GM18907 (cell line): ENCODE data around the gene ARSH.
"Not testable (repeated sequence)": the region's sequence is repeated elsewhere in the genome, so short reads cannot be mapped to it uniquely, and the experiment has no call there.

Experiments
- ATAC-seq: cut with Tn5 transposase; IDR thresholded peaks from one replicate; pipeline ENCODE4 v1.9.1; 2021; ENCODE audit warnings: mild to moderate bottlenecking, moderate library complexity; ENCODE audit not compliant: unreplicated experiment

ARSH gene, protein sequence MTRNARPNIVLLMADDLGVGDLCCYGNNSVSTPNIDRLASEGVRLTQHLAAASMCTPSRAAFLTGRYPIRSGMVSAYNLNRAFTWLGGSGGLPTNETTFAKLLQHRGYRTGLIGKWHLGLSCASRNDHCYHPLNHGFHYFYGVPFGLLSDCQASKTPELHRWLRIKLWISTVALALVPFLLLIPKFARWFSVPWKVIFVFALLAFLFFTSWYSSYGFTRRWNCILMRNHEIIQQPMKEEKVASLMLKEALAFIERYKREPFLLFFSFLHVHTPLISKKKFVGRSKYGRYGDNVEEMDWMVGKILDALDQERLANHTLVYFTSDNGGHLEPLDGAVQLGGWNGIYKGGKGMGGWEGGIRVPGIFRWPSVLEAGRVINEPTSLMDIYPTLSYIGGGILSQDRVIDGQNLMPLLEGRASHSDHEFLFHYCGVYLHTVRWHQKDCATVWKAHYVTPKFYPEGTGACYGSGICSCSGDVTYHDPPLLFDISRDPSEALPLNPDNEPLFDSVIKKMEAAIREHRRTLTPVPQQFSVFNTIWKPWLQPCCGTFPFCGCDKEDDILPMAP

DNA sequence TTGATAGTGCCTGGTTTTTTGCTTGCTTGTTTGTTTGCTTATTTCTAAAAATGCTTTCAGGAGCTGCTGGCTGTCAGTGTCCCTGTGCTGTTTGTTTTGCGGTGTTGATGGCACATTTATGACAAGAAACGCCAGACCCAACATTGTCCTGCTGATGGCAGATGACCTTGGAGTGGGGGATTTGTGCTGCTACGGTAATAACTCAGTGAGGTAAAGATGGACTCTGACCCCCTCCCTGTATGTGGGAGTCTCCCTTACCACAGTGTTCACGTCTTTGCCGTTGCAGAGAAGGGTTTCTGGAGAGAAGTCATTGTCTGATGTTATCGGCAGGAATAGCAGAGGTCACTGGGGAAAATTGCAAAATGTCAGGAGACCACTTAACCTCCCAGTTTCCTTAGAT lies at the start of gene ARSH:
Gene ARSH (plus strand): TSS at position 52 of the 400 bp plus-strand sequence. CDS start 67 bp downstream, at position 119.
- ATAC-seq, result no peak

DNA sequence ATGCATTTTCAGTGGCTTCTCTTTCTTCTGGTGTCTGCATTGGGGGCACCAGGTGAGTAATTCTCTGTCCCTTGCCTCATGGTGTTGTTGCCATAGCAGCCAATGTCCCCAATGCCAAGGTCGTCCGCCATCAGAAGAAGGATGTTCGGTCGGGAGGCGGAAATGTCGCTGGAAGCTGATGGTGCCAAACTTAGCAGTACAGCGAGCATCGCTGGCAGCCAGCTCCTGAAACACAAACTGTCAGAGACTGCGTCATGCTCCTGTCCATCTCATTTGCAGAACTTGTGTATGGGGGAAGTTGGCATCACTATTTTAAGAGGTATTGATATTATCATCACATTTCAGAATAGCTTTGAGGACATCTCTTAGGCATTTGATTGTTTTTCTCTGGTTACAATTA lies 48.1 kb upstream of the ARSH start:
- ATAC-seq, result no peak

DNA sequence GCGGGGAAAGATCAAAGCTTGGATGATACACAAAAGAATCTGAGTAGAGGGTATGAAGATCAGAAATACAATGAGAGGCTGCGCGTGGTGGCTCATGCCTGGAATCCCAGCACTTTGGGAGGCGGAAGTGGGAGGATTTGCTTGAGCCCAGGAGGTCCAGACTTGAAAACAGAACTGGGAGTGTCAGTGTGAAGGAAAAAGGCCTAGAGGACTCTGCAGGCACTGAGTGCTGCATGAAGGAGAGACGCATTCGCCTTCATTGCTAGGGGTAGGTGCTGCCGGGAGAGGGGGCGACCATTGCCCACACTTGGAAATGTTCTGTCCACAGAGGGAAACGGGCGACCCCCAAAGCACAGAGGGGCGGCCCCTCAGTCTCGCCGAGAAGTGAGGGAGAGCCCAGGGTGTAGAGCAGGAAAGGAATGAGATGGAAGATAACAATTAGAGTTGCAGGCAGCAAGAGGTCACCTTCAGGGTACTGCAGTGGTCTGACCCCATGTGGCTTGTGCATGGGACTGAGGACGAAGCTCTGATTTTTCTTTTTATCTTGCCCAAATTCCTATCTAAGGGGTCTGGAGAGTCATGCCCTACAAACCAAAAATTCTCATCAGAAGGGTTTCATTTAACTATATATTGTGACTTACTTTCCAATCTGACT lies 45.4 kb upstream of the ARSH start:
- no peak for ATAC-seq

DNA sequence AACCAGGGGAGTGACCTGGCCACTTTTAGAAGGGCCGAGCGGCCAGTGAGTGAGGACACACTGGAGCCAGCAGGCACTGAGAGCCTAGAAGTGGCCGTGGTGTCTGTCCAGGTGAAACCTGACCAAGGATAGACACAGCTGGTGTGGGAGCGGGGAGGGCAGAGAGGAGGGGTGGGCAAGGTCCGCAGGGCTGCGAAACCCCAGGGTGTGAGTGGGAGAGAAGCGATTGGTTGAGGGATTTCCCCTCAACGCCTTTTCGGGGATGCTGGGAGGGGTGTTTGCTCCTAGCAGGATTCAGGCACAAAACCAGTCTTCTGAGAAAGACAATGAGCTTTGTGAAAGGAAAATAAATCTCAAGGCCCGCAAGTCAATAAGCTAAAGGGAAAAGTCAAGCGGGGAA lies 44.0 kb upstream of the ARSH start:
- ATAC-seq, result no peak

DNA sequence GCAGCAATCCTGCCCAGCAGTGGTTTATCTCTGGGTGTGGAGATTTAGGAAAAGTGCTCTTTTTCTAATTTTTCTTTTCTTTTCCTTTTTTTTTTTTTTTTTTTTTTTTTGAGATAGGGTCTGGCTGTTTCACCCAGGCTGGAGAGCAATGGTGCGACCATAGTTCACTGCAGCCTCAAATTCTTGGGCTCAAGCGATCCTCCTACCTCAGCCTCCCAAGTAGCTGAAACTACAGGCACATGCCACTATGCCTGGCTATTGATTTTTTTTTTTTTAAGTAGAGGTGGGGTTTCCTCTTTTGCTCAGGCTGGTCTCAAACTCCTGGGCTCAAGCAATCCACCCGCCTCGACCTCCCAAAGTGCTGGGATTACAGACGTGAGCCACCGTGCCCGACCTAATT lies 42.9 kb upstream of the ARSH start:
- not testable (repeated sequence) for ATAC-seq

DNA sequence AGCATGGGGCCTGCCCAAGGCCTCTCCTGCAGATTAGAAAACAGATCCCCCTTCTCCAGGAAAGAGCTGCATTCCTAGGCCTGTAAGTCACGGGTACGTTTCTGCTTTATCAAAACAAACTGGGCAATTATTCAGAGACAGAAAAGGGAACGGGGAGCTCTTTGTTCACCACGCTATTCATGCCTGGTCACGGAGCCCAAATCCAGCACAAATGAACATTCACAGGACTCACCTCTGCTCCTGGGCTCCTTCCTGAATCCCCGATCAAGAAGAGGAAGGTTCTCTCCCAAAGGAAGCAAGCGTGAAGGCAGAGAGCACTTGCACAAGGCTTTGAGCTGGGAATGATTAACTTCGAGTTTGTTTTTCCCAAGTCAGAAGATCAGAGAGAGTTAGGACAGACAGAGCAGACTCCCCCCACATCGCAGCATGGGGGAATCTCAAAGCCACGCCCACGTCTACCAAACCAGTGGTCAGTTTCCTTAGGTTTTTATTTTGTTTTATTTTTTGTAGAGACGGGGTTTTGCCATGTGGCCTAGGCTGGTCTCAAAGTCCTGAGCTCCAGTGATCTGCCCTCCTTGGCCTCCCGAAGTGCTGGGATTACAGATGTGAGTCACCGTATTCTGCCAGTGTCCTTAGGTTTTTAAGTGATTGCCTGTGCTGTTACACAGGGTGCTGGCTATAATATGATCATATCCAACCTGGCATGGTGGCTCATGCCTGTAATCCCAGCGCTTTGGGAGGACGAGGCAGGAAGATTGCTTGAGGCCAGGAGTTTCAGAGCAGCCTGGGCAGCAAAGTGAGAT lies 42.2 kb upstream of the ARSH start:
- ATAC-seq, result not testable (repeated sequence)

DNA sequence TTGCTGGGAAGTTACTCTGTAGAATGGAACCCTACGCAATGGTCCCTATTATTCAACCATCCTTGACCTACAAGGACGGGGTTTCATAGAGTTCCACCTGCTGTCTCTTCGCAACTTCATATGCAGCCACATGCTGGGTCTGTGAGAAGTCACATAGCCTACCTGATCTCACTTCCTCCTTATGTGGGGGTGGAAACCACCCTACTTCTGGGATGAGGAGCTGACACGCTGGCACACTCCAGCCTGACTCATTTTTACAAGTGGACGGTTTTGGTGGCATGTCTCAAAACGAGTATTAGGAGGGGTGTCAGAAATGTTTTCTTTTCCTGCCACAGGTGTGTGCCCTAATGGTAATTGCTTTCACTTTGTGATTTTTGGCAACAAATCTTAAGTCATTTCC lies 40.4 kb upstream of the ARSH start:
- peak; percentile 87 for ATAC-seq

DNA sequence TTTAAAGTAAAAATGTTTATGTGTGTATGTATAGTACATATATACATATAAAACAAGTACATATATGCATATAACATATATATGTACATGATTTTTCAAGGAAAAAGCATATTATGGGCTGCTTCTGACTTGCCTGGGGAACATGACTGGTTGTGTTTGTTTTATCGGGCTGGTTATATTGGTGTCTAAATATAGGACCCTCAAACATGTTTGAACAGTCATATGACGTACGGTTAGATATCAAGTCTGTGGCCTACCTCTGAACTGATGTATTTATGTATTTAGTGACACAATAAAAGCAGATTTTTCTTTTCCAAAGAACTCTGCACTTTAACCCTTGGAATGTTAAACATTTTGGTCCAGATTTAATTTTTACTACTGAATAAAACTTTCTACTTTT lies 39.3 kb upstream of the ARSH start:
- no peak for ATAC-seq

DNA sequence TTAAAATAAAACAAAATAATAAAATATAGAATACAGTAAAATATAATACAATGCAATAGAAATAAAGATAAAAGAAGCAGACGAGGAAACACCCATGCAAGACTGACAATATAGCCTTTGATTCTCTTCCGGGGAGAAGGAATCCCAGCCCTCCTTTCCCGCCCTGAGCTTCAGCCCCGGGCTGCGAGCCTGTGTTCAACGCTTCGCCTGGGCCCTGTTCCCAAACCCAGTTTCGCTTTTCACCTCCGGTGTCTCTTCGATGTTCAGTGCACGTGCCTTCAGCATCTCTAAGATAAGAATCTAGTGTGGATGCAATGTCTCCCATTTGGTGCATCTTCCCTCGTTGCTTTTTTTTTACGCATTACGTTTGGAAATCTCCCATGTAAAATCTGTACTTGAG lies 38.8 kb upstream of the ARSH start:
- ATAC-seq, result no peak

DNA sequence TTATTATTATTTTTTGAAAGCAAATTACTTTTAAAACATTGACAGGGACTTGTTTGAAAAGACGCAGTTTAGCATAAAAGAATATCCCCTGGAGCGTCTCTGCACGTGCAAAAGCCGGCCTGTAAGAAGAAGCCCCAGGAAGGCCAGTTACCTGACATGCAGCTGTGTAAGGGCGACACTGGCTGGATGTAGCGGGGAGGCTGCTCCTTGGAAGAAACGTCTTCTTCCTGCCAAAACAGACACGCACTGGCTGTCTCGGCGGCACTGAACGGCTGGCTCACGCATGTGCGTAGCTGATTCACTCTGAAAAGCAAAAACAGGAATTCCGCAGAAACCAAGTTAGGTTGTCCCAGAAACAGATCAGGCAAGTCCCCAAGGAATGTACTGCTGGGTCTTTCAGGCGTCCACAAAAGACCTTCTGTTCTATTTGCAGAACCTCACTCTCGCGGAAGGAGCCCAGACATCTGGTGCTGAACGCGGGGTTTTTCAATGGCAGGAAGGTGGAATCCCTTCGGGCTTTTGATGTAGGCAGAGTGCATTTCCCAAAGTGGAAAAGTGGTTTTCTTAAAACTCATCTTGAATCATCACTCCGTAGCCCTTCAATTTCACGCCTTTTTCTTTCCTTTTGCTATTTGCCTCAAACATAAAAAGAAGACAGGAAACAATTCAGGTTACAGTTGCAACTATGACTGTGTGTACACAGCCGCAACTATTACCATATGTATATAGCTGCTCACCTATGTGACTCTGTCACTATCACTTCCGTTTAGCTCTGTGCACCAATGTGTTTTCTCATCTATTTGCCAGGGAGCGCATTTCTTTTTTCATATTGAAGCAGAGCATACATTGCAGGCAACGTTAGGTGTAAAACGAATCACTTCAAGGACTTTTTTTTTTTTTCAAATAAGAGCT lies 38.1 kb upstream of the ARSH start:
- ATAC-seq, result peak; percentile 43

DNA sequence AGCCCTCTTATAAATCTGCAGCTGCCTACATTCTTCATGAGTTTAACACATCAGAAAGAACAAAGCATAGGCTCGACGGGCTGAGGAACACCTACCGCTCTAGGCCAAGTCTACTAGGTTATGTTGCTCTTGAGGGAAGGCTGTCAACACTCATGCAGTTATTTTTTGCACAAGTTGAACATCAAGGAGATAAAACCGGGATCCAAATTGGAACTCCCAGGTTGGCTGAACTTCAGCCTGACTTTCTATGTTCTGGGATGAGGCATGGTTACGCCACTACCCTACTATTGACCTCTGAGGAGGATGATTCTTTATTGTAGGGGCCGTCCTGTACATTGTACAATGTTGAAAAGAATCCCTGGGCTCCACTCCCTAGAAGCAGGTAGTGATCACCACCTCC lies 37.3 kb upstream of the ARSH start:
- no peak for ATAC-seq

DNA sequence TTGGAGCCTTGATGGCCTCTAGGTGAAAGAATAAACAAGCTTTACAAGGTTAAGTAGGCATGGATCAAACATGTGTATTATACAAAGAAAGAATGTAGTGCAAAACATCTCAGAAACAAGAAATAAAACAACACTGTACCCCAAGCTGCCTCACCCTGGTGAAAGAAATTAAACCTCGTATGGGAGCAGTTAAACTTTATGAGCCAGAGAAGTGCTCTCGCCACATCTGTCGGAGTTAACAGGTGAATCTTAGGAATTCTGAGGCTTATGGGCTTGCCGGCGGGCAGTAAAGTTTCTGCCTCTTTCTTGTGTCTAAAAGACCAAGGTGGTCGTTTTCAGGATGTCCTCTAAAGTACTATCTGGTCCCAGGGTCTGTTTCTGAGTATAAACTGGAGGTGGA lies 34.0 kb upstream of the ARSH start:
- no peak for ATAC-seq

DNA sequence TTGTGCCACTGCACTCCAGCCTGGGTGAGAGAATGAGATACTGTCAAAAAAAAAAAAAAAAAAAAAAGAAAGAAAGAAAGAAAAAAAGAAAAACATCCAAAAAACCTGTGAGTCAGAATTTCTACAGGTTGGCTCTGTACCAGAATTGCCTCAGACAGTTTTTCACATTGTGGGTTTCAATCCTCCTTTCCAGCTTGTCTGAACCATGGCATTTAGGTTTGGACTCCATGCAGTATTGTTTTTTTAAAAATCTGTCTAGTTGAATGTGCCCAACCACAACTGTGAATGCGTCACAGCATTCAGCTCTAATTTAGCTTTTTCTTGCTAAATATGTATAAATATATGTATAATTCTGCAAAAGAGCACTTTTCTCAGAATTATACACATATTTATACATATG lies 31.4 kb upstream of the ARSH start:
- ATAC-seq, result no peak

DNA sequence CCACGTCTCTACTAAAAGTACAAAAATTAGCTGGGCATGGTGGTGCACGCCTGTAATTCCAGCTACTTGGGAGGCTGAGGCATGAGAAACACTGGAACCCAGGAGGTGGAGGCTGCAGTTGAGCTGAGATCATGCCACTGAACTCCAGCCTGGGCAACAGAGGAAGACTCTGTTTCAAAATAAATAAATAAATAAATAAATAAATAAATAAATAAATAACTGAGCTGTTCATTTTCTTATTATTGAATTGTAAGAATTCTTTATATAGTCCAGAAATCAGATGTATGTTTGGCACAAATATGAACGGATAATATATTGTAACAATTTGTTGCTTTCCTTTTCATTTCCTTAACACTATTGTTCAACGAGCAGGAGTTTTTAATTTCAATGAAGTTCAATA lies 27.7 kb upstream of the ARSH start:
- ATAC-seq, result not testable (repeated sequence)

DNA sequence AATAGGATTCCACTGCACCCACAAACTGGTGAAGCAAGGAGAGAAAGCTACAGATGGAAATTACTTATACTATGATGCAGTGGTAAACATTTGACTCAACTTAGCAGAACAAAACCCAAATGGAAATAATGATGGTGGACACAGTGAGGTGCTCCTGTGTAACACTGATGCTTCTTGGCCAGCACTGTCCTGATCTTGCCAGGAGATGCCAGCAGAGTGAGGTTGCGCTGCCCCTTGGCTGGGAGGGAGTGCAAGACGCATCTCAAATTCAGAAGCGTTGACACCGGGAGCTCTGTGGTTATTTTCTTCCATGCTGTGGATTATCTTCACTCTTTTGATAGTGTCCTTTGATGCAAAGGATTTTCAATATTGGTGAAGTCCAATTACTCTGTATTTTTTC lies 22.0 kb upstream of the ARSH start:
- ATAC-seq, result no peak

DNA sequence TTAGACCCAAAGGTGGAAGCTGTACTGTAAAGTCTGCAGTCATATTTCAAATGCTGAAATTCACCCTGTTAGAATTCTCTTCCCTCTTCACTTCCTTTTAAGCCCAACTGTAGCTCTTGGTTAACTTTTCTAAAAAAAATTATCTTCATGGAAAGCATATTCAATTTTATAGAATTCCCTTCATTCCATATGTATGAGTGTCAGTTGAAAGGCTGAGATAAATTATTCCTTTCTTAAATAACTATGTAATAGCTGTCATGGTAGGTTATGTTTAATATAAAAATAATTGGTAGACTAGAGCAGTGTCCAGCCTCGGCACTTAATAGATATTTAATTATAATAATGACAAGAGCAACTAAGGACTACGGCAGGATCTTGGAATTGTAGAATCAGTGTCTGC lies 16.8 kb upstream of the ARSH start:
- no peak for ATAC-seq

DNA sequence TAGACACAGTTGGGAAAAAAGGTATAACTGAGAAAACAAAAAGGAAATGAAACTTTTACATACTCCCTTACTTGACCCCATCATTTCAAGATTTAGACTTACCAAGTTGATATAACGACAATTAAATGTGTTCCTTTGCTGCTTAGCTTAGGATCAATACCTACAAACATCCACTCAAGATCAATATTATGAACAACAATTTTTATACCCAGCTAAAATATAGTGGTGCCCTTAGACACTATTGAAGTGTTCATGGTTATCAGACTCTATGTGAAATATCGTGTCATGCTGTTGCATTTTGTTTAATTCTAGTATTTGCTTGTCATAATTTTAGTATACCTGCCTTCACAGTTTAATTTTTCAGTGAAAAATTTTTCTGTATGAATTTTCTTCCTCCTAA lies 4.2 kb downstream of the ARSH start:
- no peak for ATAC-seq

DNA sequence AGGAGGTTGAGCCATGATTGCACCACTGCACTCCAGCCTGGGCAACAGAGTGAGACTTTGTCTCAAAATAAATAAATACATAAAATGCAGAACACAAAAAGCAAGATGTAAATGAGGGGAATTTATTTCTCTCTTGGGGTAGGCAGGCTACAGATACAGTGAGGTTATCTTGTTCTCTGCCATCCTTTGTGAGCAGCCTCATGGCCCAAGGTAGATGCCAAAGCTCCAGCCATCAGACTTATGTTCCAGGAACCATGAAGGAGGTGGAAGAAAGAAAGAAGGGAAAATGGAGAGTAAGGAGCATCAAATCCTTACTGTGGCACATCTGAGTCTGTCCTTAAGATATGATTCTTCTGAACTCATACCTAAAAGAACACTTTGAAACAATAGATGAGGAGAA lies 11.1 kb downstream of the ARSH start:
- ATAC-seq, result no peak

DNA sequence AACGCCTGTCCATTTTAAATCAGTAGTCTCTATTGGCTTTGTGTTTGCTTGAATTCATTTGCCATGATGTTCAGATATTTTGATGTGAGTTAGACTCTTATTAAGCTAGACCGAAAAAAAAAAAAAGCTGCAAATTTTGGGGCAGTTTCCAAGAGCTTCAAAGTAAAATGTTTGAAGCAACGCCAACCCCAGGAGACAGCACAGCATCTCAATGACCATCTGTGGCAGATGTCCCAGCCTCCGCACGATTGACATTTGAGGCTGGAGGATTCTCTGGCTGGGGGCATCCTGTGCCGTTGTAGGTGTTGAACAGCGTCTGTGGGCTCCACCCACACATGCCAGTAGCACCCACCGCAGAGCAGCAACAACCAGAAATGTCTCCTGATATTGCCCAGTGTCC lies 17.8 kb downstream of the ARSH start:
- no peak for ATAC-seq

DNA sequence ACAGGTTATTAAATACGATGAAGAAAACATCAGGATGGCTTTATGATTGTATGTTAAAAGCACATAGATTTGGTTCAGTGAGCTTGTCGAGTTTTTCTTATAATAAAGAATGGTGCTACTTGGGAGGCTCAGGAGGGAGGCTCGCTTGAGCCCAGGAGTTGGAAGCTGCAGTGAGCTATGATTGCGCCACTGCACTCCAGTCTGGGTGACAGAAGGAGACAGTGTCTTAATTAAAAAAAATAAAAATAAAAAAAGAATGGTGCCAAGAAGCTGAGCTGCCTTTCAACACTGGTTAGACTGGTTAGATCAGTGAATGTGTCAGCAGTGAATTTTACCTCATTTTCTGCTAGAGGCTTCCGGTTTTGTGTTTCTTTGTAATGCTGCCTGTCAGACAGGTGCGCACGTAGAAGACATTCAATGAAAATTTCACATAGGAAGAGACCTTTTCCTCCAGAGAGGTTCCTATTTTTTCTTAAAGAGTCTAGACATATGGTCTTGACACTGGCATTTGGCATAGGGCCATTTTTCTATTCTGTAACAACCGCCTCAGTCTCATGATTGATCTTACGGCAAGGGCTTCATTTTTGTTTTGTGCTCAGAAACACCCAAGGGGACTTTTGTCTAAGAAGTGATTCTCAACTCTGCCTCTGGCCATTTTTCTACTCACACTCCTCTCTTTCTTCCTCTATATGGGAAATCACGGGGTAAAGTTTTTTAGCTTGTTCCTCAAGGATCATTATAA lies 19.9 kb downstream of the ARSH start:
- ATAC-seq, result no peak
